MM.1S (cell line): ENCODE data around the gene PGR.

Experiments used
- DNase-seq: peaks from one replicate; pipeline ENCODE4 v3.0.0-alpha.2; 2015
- H2AFZ ChIP-seq: fragments of 300-600 bp; sonication (generic); 2 replicates; pipeline ENCODE4 v1.6.0; 2016; ENCODE audit warnings: antibody characterized with exemption, low read length
- H3F3A ChIP-seq: fragments of 300-600 bp; sonication (generic); 2 replicates; pipeline ENCODE4 v1.6.1; 2016; ENCODE audit warnings: mild to moderate bottlenecking, antibody characterized with exemption, low read length, moderate library complexity, mixed read lengths; ENCODE audit not compliant: insufficient read depth
- H3K27ac ChIP-seq: fragments of 300-600 bp; sonication (generic); 2 replicates; pipeline ENCODE4 v1.5.1; 2016; ENCODE audit warnings: mild to moderate bottlenecking, low read length
- H3K27me3 ChIP-seq: fragments of 300-600 bp; sonication (generic); replicated peaks from 2 replicates; pipeline ENCODE4 v1.6.0; 2016; ENCODE audit warnings: low read length; ENCODE audit not compliant: insufficient read depth
- H3K36me3 ChIP-seq: fragments of 300-600 bp; sonication (generic); replicated peaks from 2 replicates; pipeline ENCODE4 v1.6.1; 2016; ENCODE audit warnings: mild to moderate bottlenecking, low read length, mixed read lengths; ENCODE audit not compliant: insufficient read depth
- H3K4me1 ChIP-seq: fragments of 300-600 bp; sonication (generic); 2 replicates; pipeline ENCODE4 v1.6.1; 2016; ENCODE audit warnings: low read length, mixed read lengths
- H3K4me2 ChIP-seq: fragments of 300-600 bp; sonication (generic); 2 replicates; pipeline ENCODE4 v1.6.0; 2016; ENCODE audit warnings: low read depth, low read length
- H3K4me3 ChIP-seq: fragments of 300-600 bp; sonication (generic); 2 replicates; pipeline ENCODE4 v1.5.1; 2016; ENCODE audit warnings: low read length, mixed read lengths
- H3K79me2 ChIP-seq: fragments of 300-600 bp; sonication (generic); 2 replicates; pipeline ENCODE4 v1.6.1; 2016; ENCODE audit warnings: mixed run types, low read length, mixed read lengths
- H3K9ac ChIP-seq: fragments of 300-600 bp; sonication (generic); 2 replicates; pipeline ENCODE4 v1.6.1; 2016; ENCODE audit warnings: low read length, mixed read lengths
- H3K9me2 ChIP-seq: fragments of 300-600 bp; sonication (generic); replicated peaks from 2 replicates; pipeline ENCODE4 v1.6.1; 2016; ENCODE audit warnings: mild to moderate bottlenecking, low read length, mixed read lengths; ENCODE audit not compliant: insufficient read depth
- H3K9me3 ChIP-seq: fragments of 300-600 bp; sonication (generic); replicated peaks from 2 replicates; pipeline ENCODE4 v1.6.1; 2016; ENCODE audit warnings: mild to moderate bottlenecking, low read length, mixed read lengths; ENCODE audit not compliant: insufficient read depth
- H4K20me1 ChIP-seq: fragments of 300-600 bp; sonication (generic); 2 replicates; pipeline ENCODE4 v1.6.1; 2016; ENCODE audit warnings: mild to moderate bottlenecking, low read length, moderate library complexity, mixed read lengths; ENCODE audit not compliant: insufficient read depth
- EZH2 ChIP-seq: fragments of 300-600 bp; sonication (generic); optimal IDR thresholded peaks from 2 replicates; pipeline ENCODE3; 2017; ENCODE audit warnings: low read depth, mild to moderate bottlenecking, antibody characterized with exemption, low read length, mixed read lengths
- EZH2phosphoT487 ChIP-seq: fragments of 300-600 bp; sonication (generic); IDR thresholded peaks from 2 replicates; pipeline ENCODE4 v1.6.1; 2018; ENCODE audit warnings: antibody characterized with exemption, low read length
- TF ChIP-seq, protein P1 (sequence below): fragments of 300-600 bp; sonication (generic); IDR thresholded peaks from 2 replicates; pipeline ENCODE4 v1.5.1; 2016; ENCODE audit warnings: antibody characterized with exemption, low read length, mixed read lengths

PGR gene

DNA sequence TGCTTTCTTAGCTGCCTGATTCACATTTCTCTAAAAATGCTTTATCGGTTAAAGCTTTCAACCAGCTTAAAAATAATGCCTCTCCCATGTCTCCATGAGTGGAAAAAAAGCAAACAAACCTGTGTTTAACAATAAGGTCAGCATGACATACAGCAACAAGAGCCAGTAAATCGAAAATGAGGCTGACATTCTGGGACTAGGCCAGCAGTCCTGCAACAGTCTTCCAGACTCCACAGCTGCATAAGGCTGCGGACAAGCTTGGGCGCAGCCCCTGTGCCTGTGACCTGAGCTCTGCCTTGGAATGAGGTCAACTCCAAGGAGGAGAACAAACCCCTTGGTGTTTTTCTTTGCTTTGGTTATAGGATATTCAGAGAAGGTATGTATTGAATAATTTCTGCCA, 95.5 kb downstream of the PGR start:
- H3K36me3 ChIP-seq: no peaks in the 10 kb centered on the region
- no peaks in the 10 kb centered on the region for H3F3A ChIP-seq
- no peak overlapping the region for H3K4me2 ChIP-seq
- no peak overlapping the region for H3K27ac ChIP-seq
- no peak for DNase-seq
- no peak overlapping the region for H2AFZ ChIP-seq
- TF ChIP-seq EZH2 (no peak), EZH2phosphoT487 (no peak)
- TF ChIP-seq, protein P1, sequence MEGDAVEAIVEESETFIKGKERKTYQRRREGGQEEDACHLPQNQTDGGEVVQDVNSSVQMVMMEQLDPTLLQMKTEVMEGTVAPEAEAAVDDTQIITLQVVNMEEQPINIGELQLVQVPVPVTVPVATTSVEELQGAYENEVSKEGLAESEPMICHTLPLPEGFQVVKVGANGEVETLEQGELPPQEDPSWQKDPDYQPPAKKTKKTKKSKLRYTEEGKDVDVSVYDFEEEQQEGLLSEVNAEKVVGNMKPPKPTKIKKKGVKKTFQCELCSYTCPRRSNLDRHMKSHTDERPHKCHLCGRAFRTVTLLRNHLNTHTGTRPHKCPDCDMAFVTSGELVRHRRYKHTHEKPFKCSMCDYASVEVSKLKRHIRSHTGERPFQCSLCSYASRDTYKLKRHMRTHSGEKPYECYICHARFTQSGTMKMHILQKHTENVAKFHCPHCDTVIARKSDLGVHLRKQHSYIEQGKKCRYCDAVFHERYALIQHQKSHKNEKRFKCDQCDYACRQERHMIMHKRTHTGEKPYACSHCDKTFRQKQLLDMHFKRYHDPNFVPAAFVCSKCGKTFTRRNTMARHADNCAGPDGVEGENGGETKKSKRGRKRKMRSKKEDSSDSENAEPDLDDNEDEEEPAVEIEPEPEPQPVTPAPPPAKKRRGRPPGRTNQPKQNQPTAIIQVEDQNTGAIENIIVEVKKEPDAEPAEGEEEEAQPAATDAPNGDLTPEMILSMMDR: no peak
- no peaks in the 10 kb centered on the region for H3K79me2 ChIP-seq
- no peaks in the 10 kb centered on the region for H3K9me2 ChIP-seq
- H3K27me3 ChIP-seq: no peaks in the 10 kb centered on the region
- H3K4me3 ChIP-seq: no peak overlapping the region
- H4K20me1 ChIP-seq: no peaks in the 10 kb centered on the region
- H3K4me1 ChIP-seq: no peaks in the 10 kb centered on the region
- no peak overlapping the region for H3K9ac ChIP-seq
- H3K9me3 ChIP-seq: no peaks in the 10 kb centered on the region

DNA sequence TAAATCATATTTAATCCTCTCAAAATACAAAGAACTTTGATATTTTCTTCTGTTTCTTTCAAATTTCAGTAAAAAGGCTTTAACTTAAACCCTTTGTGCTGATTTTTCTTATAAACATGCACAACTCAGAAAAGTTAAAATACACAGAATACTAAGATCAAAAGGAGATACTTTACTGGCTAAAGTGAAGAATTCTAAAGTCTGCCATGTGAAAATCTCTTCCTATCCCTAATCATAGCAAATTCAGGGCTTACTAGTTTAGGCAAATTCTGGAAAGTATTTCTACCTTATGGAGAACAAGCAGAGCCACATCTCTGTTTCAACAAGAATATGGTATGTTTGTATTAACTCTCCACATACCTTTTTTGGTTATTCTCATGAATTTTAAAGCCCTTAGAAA, 96.6 kb downstream of the PGR start:
- Histone ChIP-seq H3K27me3 (no peaks in the 10 kb centered on the region), H3K4me1 (no peaks in the 10 kb centered on the region), H3F3A (no peaks in the 10 kb centered on the region), H3K9ac (no peak overlapping the region), H3K9me3 (no peaks in the 10 kb centered on the region), H3K9me2 (no peaks in the 10 kb centered on the region), H3K4me2 (no peak overlapping the region), H4K20me1 (no peaks in the 10 kb centered on the region), H3K27ac (no peak overlapping the region), H3K4me3 (no peak overlapping the region), H2AFZ (no peak overlapping the region), H3K79me2 (no peaks in the 10 kb centered on the region), H3K36me3 (no peaks in the 10 kb centered on the region)
- DNase-seq: no peak
- TF ChIP-seq, protein P1: no peak
- TF ChIP-seq EZH2: no peak
- no peak for TF ChIP-seq EZH2phosphoT487

DNA sequence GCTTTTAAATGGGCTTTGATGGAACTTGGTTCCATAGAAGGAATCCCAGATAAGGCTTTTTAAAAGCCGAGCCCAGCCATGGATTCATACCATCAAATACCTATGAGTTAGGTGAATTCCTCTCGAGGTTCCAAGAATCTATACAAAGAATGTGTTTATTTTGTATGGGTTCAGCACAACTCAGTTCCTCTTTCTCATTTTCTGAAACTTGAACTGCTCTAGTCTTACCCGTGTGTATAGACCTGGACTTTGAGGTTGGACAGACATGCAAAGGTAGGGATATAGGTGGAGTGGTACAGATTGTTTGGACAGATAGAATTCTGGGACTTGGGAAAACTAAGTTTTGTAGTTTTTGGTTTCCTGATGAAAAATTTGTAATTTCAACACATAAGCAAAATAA, 97.9 kb downstream of the PGR start:
- Histone ChIP-seq H3K36me3 (no peaks in the 10 kb centered on the region), H3K9ac (no peak overlapping the region), H3K4me2 (no peak overlapping the region), H3K79me2 (no peaks in the 10 kb centered on the region), H3K9me2 (no peaks in the 10 kb centered on the region), H3K9me3 (no peaks in the 10 kb centered on the region), H3K4me1 (no peaks in the 10 kb centered on the region), H4K20me1 (no peaks in the 10 kb centered on the region), H2AFZ (no peak overlapping the region), H3K4me3 (no peak overlapping the region), H3F3A (no peaks in the 10 kb centered on the region), H3K27ac (no peak overlapping the region), H3K27me3 (no peaks in the 10 kb centered on the region)
- DNase-seq: no peak
- TF ChIP-seq EZH2 (no peak), EZH2phosphoT487 (no peak)
- TF ChIP-seq, protein P1: no peak
